HG03097 (cell line): ENCODE measurements around the gene PIGQ.
A peak's percentile ranks its signal among the peaks of the same experiment; 100 is the strongest.

Experiments
- ATAC-seq: cut with Tn5 transposase; IDR thresholded peaks from one replicate; pipeline ENCODE4 v1.9.1; 2021; ENCODE audit not compliant: unreplicated experiment, low FRiP score

The PIGQ gene

DNA sequence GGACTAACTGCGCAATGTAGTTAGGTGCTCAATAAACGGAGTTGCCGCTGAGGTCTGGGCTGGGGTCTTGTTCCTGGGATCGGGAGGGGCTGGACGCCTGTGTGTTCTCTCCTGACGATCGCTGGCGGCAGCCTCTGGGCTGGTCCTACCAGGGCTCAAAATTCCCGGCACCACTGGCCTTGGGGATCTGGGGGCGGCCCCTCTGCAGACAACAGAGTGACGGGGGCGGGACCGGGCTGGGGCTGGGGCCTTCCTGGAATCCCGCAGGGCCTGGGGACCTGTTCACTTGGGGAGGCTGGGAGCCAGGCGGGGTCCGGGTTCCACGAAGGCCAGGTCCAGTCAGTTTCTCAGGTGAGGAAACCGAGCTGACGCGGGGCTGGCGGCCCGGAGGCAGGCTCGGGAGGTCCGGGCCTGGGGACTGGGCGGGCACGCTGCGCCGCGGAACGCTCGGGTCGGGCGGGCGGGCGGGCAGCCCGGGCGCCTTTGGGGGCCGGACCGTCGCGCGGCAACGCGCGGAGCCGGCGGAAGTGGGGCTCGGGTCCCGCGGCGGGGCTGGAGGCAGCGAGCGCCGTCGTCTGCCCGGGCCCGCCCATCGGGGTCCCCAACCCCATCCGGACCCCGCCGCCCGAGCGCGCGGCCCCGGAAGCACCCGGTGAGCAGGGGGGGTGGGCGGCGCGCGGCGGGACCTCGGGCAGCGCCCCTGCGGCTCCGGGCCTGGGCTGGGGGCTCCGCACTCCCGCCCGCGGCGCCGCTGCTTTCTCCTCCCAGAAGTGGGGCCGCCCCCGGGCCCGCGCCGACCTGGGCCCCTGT, at the start of gene PIGQ:
Gene PIGQ, plus strand, starts transcription at position 524 of the 810 bp plus-strand sequence. CDS start 4,107 bp downstream, outside the sequence.
- ATAC-seq = no peak

DNA sequence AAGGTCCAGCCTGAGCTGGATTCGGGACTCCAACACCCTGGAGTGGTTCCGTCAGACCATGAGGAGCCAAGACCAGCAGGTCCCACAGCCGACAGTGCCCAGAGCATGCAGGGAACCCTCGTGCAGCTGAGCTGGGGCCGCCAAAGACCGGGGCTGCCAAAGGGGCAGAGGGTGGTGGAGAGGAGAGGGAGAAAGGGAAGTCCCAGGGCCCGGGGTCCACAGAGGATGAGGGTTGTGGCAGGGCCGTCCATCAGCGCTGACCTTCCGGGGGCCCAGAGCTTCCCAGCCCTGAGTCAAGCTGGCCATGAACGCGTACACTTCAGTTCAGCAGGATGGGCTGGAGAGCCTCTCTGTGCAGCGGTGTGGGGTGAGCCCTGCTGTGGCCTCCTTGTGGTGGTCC, 48.9 kb upstream of the PIGQ start:
- no peak for ATAC-seq

DNA sequence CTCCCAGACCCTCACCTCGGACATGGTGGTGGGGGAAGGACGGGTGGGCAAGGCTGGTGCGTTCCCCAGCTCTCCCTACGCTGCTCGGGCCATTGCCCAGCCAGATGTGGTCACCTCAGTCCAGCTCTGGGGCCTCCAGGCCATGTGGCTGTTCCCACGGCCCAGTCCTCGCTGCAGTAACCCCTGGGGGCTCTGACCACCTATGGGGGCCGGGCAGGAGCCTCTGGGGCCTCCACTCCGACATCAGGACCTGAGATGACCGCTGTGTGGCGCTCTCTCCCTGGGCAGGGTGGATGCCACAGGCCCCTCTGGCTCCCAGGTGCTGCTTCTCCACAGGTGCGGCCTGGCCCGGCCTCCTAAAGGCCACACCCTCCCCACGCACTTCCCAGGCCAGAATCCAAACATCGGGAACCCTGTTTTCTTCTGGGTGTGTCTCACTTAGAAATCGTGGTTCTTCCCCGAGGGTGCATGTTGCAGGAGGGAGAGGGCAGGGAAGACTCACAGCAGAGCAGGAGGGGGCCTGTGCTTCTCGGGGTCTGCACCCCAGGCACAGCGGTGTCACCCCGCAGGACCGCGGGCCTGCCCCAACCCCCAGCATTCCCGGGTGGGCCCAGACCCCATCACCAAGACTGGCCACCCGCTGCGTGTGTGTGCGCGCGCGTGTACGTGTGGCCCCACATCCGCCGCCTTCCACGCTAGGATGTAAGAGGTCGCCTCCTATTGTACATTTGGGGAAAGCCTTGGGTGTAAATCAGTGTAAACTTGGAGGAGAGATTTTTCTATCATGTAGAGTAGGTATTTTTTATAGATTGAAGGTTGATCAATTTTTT, 48.2 kb upstream of the PIGQ start:
- ATAC-seq = no peak

DNA sequence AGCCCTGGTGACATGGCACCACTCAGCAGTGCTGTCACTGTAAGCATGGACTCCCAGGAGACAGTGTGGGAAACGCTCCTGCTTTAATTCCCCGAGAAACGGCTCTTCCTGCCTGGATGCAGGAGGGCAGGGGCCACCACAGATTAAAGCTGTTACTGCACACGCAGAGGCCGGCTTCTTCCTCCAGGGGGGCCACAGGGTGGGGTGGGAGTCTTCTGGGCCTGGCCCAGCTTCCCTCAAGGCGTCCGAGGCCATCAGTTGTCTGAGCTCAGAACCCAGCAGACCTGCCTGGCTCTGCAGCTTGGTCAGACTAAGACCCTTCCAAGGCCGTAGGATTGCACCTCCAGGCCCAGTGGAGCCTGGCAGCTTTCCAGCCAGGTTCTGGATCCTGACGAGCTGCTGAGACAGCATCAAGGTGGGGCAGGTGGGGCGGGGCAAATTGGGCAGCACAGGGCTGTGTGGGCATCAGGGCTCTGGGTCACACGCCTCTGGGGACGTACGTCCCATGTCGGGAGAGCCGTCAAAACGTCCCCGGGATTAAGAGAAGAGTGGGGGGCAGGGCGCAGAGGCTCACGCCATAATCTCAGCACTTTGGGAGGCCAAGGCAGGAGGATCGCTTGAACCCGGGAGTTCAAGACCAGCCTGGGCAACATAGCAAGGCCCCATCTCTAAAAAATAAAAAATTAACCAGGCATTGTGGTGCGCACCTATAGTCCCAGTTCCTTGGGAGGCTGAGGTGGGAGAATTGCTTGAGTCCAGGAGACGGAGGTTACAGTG, 47.3 kb upstream of the PIGQ start:
- no peak for ATAC-seq

DNA sequence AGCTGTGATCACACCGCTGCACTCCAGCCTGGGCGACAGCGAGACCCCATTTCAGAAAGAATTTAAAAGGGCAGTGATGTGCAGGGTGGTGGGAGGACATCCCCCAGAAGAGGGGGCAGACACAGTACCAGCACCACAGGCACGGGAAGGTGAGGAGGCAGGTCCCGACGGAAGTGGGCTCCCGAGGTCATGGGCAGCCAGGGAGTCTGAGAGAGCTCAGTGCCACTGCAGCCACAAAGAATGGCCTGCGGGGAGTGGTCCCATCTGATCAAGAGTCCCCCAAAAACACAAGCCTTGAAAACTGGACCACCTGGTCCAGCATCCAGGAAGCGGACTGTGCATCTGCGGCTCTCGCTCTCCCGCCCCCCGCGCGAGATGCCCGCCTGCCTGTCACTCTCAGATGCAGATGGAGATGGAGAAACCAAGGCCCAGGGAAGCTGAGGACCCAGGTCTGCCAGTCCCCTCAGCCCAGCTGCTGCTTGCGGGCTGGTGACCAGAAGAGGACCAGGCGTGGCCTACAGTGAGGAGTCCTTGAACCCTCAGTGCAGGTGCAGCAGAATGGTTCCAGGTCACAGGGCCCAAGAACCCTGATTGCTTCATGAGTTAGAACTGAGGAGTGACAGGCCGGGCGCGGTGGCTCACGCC, 46.5 kb upstream of the PIGQ start:
- no peak for ATAC-seq

DNA sequence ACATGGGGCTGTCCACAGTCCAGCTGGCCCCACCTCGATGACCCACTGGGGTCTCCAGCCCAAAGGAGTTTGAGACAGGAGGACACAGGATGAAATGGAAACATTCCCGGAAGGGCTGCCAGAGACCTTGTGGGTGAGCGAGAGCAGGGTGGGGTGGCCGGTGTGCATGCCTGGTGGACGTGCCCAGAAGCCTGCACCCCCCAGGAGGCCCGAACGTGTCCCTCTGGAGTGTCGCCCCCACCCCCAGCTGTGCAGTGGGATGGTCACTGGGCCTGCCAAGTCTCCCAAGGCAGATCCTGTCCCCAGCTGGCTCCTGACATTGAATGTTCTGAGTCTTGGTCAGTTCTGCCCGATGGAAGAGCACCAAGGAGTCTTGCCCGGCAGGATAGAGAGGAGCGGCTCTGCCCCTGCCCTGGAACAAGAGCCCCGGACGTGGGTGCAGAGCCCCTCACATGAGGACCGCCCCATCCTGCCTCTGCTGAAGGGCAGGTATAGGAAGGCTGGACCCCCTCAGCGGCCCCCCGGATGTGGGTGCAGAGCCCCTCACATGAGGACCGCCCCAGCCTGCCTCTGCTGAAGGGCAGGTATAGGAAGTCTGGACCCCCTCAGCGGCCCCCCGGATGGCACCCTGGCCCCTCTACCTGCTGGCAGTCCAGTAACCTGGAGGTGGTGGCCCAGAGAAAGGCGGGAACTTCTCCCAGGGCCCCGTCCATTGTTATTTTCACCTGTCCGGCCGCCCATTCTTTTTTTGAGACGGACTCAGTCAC, 45.3 kb upstream of the PIGQ start:
- no peak for ATAC-seq

DNA sequence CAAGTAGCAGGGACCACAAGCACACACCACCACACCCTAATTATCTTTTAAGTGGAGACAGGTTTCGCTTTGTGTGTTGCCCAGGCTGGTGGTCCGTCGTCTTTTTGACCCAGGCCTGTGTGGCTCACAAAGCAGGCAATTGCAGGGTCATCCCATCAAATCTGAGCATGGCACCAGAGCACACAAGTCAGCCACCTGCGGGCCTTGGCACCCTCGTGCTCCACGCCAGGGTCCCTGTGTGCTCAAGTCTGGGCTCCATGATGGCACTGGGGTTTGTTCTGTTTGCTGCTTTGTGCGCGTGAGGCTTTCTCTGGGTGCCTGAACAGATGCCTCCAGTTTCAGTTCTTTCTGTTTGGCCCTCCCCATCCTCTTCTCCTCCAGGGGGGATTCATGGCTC, 44.6 kb upstream of the PIGQ start:
- no peak for ATAC-seq

DNA sequence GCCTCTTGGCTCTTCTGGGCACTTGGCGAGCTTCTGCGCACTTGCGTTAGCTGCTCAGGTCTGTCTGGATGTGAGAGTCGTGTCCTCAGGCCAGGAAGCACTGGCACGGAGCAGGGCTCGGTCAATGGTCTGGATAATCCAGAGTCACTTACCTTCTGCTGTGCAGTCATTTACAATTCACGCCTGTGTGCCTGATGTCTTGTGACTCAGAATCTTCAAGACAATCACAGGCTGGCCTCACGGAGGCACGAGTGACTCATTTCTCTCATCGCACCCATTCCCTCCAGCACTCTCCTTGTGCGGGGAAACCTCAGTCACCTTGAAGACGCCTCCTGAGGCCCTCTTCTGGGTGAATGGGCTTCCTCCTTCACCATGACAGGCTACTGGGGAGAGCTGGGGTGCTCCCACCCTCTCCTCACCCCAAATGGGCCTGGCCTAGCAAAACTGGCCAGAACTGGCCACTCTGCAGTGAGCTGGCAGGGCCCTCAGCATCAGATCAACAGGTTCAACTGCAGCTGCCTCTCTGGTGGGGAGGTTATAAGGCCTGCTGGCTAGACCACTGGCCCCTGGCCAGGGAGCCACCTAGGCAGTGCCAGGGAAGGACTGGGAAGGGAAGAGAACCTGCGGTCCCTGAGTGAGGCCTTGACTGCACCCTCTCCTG, 44.1 kb upstream of the PIGQ start:
- ATAC-seq = no peak

DNA sequence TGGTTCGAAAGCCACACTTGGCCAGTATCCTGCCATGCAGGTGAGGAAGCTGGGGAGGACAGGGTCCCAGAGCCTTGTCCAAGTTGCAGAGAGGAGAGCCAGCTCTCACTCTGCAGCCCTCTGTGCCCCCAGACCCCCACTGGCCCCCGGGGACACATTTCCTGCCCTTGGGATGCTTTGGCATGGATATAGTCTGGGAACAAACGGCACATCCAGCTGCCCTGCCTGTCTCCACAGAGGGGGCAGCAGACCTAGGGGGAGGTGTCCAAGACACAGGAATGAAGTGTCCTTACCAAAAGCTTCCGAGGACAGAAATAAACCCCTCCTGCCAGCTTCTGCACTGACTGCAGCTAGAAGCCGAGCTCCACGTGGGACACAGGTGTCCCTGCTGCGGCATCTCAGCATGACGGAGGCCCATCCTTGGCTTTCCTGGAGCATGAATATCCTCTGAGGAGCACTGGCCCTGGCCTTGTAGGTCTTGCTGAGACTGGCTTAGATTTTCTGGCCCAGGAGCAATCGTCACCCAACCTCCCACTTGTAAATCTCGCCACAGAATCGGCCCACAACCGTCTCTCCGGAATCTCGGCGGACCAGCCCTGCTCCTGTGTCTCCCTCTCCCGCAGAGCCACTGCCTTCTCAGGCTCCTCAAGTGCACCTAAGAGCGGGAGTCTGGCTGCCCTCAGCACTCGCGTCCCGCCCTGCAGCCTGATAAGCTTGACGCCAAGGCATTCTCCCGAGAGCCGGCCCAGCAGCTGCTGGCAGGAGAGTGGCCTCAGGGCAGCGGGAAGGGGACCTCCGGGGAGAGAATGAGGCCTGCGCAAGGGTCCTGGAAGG, 43.4 kb upstream of the PIGQ start:
- no peak for ATAC-seq

DNA sequence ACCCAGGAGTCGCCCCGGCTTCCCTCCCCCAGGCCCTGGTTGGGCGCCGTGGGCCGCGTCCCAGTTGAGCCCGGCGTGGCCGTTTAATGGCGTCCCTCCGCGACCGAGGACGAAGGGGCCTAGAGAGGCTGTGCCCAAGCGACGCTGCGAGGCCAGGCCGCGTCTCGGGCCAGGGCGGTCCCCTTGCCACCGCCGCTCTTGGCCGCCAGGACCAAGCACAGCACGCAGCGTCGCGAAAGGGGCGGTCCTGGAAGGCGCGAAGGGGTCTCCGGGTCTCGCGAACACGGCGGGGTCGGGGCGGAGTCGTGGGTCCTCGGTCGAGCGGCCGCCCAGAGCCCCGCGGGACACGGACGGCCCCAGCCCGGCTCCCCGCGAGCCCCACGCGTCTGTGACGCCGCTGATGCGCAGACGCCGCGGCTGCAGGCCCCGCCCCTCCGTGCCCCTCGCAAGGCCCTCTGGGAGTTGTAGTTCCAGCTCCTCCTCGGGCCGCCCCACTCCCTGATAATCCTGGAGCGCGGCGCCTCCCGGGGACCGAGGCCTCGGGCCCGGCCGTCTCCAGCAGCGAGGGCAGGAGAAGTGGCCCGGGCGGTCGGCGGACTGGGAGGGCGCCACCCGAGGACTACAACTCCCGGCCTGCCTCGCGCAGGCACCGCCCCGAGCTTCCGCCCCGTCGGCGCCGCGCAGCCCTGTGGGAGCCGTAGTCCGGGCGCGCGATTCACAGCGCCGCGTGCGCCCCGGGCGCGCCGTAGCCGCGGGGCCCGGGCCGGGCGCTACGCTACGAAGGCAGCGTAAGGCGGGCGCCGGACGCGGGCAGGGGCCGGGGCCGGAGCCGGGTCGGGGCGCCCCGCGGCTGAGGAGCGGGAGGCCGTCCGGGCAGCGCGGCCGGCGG, 42.5 kb upstream of the PIGQ start, which contains the start of gene CAPN15:
Gene CAPN15, plus strand, starts transcription at position 698 of the 889 bp plus-strand sequence. CDS start 19,127 bp downstream, outside the sequence.
- ATAC-seq = peak; percentile 63

DNA sequence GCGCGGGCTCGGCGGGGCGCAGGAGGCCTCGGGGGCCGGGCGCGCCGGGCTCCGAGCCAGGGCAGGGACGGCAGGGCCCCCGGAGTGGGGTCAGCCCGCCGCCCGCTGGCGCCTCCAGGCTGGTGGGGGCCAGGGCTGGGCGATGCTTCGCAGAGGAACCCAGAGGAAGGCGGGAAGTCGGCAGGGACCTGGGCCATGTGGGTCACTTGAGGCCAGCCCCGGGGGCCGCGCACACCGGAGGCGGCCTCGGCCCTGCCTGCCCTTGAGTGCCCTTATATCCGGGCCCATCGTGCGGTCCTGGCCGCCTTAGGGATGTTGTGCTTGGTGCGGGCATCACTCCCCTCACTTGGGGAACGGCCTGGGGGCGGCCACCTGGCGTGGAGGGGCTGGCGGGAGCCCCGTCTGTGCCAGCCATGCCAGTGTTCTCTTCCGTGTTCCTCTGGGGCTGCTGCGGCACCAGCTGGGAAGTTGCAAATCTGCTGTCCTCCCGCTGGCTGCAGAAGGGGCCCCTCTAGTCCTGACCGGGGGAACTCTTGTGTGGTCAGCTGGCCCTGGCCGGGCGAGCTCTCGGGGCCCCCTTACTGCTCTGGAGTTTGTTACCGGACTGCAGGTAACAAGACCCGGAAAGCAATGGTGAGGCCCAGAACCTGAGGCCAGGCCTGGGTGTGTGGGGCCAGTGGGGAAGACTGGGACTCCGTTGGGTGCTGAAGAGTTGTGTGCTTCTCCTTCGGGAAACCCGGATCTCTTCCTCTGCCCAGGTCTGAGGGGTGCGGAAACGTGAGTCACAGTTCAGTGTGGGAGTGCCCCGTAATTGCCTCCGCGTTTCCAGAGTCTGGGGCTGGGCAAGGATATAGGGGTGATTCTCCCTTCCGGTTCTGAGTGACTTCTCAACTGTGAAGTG, 41.4 kb upstream of the PIGQ start:
- peak; percentile 8 for ATAC-seq

DNA sequence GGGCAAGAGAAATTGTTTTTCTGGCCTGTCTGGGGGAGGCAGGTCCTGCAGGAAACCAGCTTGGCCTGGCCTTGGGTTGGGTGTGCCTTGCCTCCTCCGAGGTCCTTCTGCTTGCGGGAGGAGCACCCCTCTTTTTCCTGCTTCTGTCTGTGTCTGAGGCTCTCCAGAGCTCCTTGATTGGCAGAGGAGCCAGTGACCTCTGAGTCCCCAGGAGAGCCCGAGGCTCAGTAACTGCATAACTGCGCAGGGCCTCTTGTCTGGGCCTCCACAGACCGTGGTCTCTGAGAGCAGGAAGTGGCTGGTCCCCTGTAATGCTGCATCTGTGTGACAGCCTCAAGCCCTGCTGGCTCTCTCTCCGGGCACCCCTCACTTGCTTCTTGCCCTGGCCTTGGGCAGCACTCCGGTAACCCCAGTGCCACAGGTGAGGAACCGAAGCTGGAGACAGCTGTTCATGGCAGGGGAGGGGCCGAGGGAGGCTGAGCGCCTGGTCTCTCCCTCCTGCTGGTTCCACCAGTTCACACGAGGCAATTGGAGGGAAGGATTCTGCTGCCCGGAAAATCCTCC, 40.7 kb upstream of the PIGQ start:
- no peak for ATAC-seq

DNA sequence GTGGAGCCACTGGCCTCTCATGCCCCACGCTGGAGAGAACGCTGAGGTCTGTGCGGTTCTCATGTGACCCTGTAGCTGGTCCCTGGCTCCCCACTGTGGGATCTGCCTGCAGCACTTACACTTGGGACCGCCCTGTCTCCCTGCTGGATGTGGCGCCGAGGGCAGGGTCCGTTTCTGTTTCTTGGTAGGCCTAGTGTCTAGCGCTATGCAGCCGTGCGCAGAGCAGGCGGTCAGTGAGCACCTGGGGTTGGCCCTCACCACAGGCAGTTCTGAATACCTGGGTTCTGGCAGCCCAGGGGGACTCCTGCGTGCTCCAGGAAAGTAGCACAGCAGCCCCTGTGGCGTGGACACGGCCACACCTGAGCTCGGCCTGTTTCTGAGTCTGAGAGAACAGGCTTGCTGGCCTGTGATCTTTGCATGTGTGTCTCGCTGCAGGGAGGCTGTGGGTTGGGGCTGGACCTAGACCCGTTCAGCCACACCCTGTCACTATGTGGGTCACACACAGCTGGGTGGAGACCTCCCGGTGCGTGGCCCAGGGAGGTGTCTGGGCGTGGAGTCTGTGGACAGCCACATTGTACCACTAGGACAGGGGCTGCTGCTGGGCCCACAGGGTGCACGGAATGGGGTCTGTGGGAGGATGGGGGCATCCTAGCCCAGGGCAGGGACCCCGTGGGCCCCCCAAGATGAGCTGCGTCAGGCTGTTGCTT, 39.5 kb upstream of the PIGQ start:
- ATAC-seq = no peak

DNA sequence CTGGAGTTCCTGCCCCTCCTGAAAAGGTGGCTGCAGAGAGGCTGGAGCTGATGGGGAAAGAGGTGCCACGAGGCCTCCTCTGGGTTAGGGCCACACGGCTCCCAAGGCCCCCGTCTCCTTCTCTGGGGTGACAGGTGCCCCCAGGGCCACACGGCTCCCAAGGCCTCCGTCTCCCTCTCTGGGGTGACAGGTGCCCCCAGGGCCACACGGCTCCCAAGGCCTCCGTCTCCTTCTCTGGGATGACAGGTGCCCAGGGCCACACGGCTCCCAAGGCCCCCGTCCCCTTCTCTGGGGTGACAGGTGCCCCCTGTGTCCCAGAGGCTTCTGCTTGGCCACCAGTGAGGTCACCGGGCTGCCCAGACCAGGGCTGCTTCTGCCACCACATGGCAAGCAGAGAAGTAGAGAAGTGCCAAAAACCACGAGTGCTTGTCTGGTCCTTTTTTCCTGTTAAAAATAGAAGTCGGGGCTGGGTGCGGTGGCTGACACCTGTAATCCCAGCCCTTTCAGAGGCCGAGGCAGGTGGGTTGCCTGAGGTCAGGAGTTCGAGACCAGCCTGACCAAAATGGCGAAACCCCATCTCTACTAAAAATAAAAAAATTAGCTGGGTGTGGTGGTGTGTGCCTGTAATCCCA, 38.2 kb upstream of the PIGQ start:
- ATAC-seq = no peak
